Ovary (tissue), 9 donors: ENCODE measurements around the gene SH3TC2. TPM values are rescaled to one million over a fixed set of nuclear protein-coding genes. Genes with fewer than 3 reads are reported as not detected.

Experiments used
- DNase-seq, 5 donors: peaks; one replicate each; pipeline ENCODE4 v3.0.0-alpha.2; 2019 to 2020
- H3K27ac ChIP-seq, 2 donors: fragments of 200-600 bp; one replicate each; pipeline versions ENCODE4 v1.5.1 to v1.8.0; 2019 to 2022
- H3K27me3 ChIP-seq: fragments of 200-600 bp; one replicate; pipeline ENCODE4 v1.8.0; 2022
- H3K36me3 ChIP-seq: fragments of 200-600 bp; sonication (generic); one replicate; pipeline ENCODE4 v1.5.1; 2019
- H3K4me1 ChIP-seq: one replicate; pipeline ENCODE4 v1.8.1; 2013; ENCODE audit warnings: mild to moderate bottlenecking, moderate library complexity; ENCODE audit not compliant: insufficient read depth
- H3K4me3 ChIP-seq: fragments of 200-600 bp; sonication (generic); one replicate; pipeline ENCODE4 v1.5.1; 2017
- H3K9me3 ChIP-seq, 2 donors: fragments of 200-600 bp in 1 of 2; sonication (generic) in 1 of 2; one replicate each; pipeline versions ENCODE4 v1.5.1 to v1.8.1; 2013 to 2019; ENCODE audit warnings: mild to moderate bottlenecking in 1 of 2, moderate library complexity in 1 of 2
- CTCF ChIP-seq, 3 donors: fragments of 450-650 bp in 2 of 3; fragments of 200-600 bp in 1 of 3; IDR thresholded peaks; one replicate each; pipeline versions ENCODE4 v1.5.1 to v1.8.0; 2016 to 2022; ENCODE audit warnings: antibody characterized with exemption in 3 of 3, mild to moderate bottlenecking in 1 of 3
- EP300 ChIP-seq: sonication (generic); formaldehyde crosslinking; IDR thresholded peaks from one replicate; pipeline ENCODE4 v1.6.1; 2017; ENCODE audit warnings: antibody characterized with exemption
- POLR2A ChIP-seq: fragments of 450-650 bp; IDR thresholded peaks from one replicate; pipeline ENCODE4 v1.6.1; 2017; ENCODE audit warnings: antibody characterized with exemption, mild to moderate bottlenecking, moderate library complexity
- WGBS, 3 donors: extraction: QIAGEN DNeasy Blood & Tissue Kit in 1 of 3; methylation state at CpG; one replicate each; pipeline versions ENCODE4 v1.1.5 to v1.1.7; 2013 to 2017; 5-methylcytosine and 5-hydroxymethylcytosine counted together
- intact Hi-C, 4 donors: fragments of 100-400 bp; cut with DNase I; formaldehyde crosslinking; loops; one replicate each; pipeline versions ENCODE4 v1.11.0 to v1.15.1; 2022 to 2023
- microRNA counts: library from miRNA; unstranded; fragments of <30 nt; microRNA quantifications from one replicate; lab custom pipeline; 2016
- microRNA-seq, 3 donors: library from miRNA; unstranded; fragments of <30 nt; microRNA quantifications; one replicate each; pipeline versions ENCODE4 to v1.2.0, GENCODE V29; 2019 to 2020
- polyA plus RNA-seq, 2 donors: library from polyadenylated mRNA; stranded (reverse); fragments of 200-250 nt in 1 of 2; fragments of 350-450 nt in 1 of 2; fragmentation: Illumina TruSeq in 1 of 2; extraction: RNeasy Lipid Tissue Mini Kit (QIAGEN cat#74804) in 1 of 2; gene quantifications; one replicate each; pipeline ENCODE4 v1.2.3, GENCODE V29; 2013 to 2014
- small RNA-seq: library from RNA; depleted of rRNA; stranded (forward); fragments of <200 nt; gene quantifications from one replicate; pipeline ENCODE3, GENCODE V24; 2016
- total RNA-seq, 7 donors: library from RNA; depleted of rRNA in 2 of 7; stranded (reverse); fragments of >200 nt in 2 of 7; fragmentation: NEBNext Ultra II Directional in 3 of 7; extraction: Animal tissue kit (Norgen Biotek cat#: 25700) in 3 of 7; gene quantifications; one replicate each; pipeline versions ENCODE4 v1.1.0 to v1.2.4, GENCODE V29; 2016 to 2023
- donor health status: DM: no; HTN: no; CAD: no; lungs with moderate emphysema.
- donor health status: DM: no; HTN: no; CAD: no.
- donor health status: Bipolar disorder and iron deficiency.
- donor health status: DM: yes; HTN: yes; CAD: no.
- donor health status: DM: no; HTN: no; CAD: no.
- donor health status: DM: yes; HTN: yes; CAD: no.

SH3TC2 gene
- total and polyA plus RNA-seq, 9 donors: 0.18 to 0.80 (median 0.59) TPM

- Histone ChIP-seq H3K27me3 (no peaks in the 10 kb centered on the region), H3K9me3 (no peaks in the 10 kb centered on the region), H3K4me1 (no peaks in the 10 kb centered on the region), H3K4me3 (no peak overlapping the region), H3K36me3 (no peaks in the 10 kb centered on the region), H3K27ac (no peak overlapping the region)
- intact Hi-C loops: no loop called here
- 62 to 81% (median 76%) methylated on average over 3 of the region's 3 CpGs for WGBS, 3 donors
- no peak for DNase-seq
- TF ChIP-seq CTCF (IDR thresholded peaks at IDR 0.05) (no peak), POLR2A (no peak), EP300 (no peak)
These were observed 106.1 kb downstream of the SH3TC2 start for GRCh38 chr5:148956477-148957385.

MicroRNAs encoded within 50 kb of the gene (microRNA counts, 767-probe panel; counts per million panel counts)
- microRNA hsa-miR-584-5p (lab: Ali Mortazavi, UCI): 530 counts per million, percentile 78 among the panel's probes with 10 or more counts

Small RNA genes lying within 50 kb of the gene (microRNA-seq; reads per million reads assigned to microRNA genes)
- 0.38 to 1.1 (median 0.89) reads per million in 3 donors for gene MIR584

Small RNA genes lying within 50 kb of the gene (small RNA-seq; reads per million reads assigned to genes)
- gene MIR584 (0.35 reads per million), gene RNU6-732P (not detected)

Other genes with a start within 250 kb of the SH3TC2 start
- gene ADRB2, start 236.5 kb downstream of the SH3TC2 start, total RNA-seq: 1 to 10 TPM in 4 of 7 donors, under 1 TPM in 3; 0.23 to 2.3 (median 1.0) TPM
- 1 to 10 TPM in 1 of 2 donors, under 1 TPM in 1; 0.41 to 2.0 TPM for gene ADRB2, start 236.5 kb downstream of the SH3TC2 start, polyA plus RNA-seq
- gene ABLIM3, start 78.4 kb upstream of the SH3TC2 start, total RNA-seq: 1 to 10 TPM; 1.7 to 9.3 (median 6.2) TPM
- 10 to 100 TPM in 1 of 2 donors, 1 to 10 TPM in 1; 1.9 to 26.4 TPM for gene ABLIM3, start 78.4 kb upstream of the SH3TC2 start, polyA plus RNA-seq
- 10 to 100 TPM in 3 of 7 donors, 1 to 10 TPM in 4; 3.2 to 15.9 (median 8.3) TPM for gene AFAP1L1, start 208.8 kb upstream of the SH3TC2 start, total RNA-seq
- 10 to 100 TPM in 1 of 2 donors, 1 to 10 TPM in 1; 7.8 to 17.8 TPM for gene AFAP1L1, start 208.8 kb upstream of the SH3TC2 start, polyA plus RNA-seq